HL-60 (cell line): ENCODE data around the gene IFT52.

Experiments
- DNase-seq, 2 experiments: peaks; one replicate each; pipeline ENCODE4 v3.0.0-alpha.2; 2010 to 2020; ENCODE audit warnings: low read depth in 1 of 2, low spot score in 1 of 2
- H3K27ac ChIP-seq: fragments of 250-450 bp; sonication (Bioruptor Pico); replicated peaks from 2 replicates; pipeline ENCODE4 v1.5.1; 2020; ENCODE audit warnings: mild to moderate bottlenecking, moderate library complexity
- H3K27me3 ChIP-seq: fragments of 250-450 bp; sonication (Bioruptor Pico); 2 replicates; pipeline ENCODE4 v1.5.1; 2021; ENCODE audit warnings: mild to moderate bottlenecking, moderate library complexity; ENCODE audit not compliant: insufficient read depth, poor library complexity, severe bottlenecking
- H3K4me3 ChIP-seq: replicated peaks from 2 replicates; pipeline ENCODE4 v1.5.1; 2011; ENCODE audit warnings: mild to moderate bottlenecking, control low read depth, low read length; ENCODE audit not compliant: insufficient read depth
- CTCF ChIP-seq: IDR thresholded peaks from one replicate; pipeline ENCODE4 v1.5.1; 2011; ENCODE audit warnings: low read length, control low read depth, inconsistent platforms; ENCODE audit not compliant: insufficient read depth
- GABPA ChIP-seq: IDR thresholded peaks from 2 replicates; pipeline ENCODE4 v1.6.1; 2012; ENCODE audit warnings: low read depth
- POLR2AphosphoS5 ChIP-seq: IDR thresholded peaks from 2 replicates; pipeline ENCODE4 v1.6.1; 2012; ENCODE audit warnings: low read depth
- REST ChIP-seq: IDR thresholded peaks from 2 replicates; pipeline ENCODE4 v1.6.1; 2012; ENCODE audit warnings: low read depth; ENCODE audit not compliant: insufficient replicate concordance
- SPI1 ChIP-seq: IDR thresholded peaks from 2 replicates; pipeline ENCODE4 v1.6.1; 2012; ENCODE audit warnings: low read depth, mild to moderate bottlenecking, borderline replicate concordance

The IFT52 gene

GRCh38 chr20:43655937-43656336 lies 65.2 kb downstream of the IFT52 start:
- Histone ChIP-seq H3K27ac (no peak overlapping the region), H3K27me3 (no peaks in the 10 kb centered on the region), H3K4me3 (no peak overlapping the region)
- no peak for DNase-seq
- no peak for TF ChIP-seq CTCF
- TF ChIP-seq REST = no peak
- TF ChIP-seq POLR2AphosphoS5 = no peak
- no peak for TF ChIP-seq SPI1
- no peak for TF ChIP-seq GABPA

- TF ChIP-seq REST = no peak
- TF ChIP-seq GABPA = no peak
- no peak for TF ChIP-seq CTCF
- no peak for TF ChIP-seq SPI1
- TF ChIP-seq POLR2AphosphoS5 = no peak
- Histone ChIP-seq H3K27me3 (no peaks in the 10 kb centered on the region), H3K4me3 (peak overlapping the region; percentile 93), H3K27ac (peak overlapping the region; percentile 84)
- DNase-seq = no peak
Measured at GRCh38 chr20:43658069-43658722, 67.5 kb downstream of the IFT52 start.

GRCh38 chr20:43658723-43659419 lies 68.1 kb downstream of the IFT52 start:
- Histone ChIP-seq H3K27ac (no peak overlapping the region), H3K4me3 (no peak overlapping the region), H3K27me3 (no peaks in the 10 kb centered on the region)
- peak in 1 of 2 experiments; percentile 11 for DNase-seq
- TF ChIP-seq REST (no peak), CTCF (no peak), SPI1 (no peak), POLR2AphosphoS5 (no peak)
